Measurements from ENCODE around the gene ASCC1. TPM values are rescaled to one million over a fixed set of nuclear protein-coding genes. Genes with fewer than 3 reads are reported as not detected.

ASCC1 gene
- total and polyA plus RNA-seq, 2 of the 13 experiments (the other 11 are each of a cell fraction or from before 2014, with no cell fraction given): 21.6 to 30.1 TPM

DNA sequence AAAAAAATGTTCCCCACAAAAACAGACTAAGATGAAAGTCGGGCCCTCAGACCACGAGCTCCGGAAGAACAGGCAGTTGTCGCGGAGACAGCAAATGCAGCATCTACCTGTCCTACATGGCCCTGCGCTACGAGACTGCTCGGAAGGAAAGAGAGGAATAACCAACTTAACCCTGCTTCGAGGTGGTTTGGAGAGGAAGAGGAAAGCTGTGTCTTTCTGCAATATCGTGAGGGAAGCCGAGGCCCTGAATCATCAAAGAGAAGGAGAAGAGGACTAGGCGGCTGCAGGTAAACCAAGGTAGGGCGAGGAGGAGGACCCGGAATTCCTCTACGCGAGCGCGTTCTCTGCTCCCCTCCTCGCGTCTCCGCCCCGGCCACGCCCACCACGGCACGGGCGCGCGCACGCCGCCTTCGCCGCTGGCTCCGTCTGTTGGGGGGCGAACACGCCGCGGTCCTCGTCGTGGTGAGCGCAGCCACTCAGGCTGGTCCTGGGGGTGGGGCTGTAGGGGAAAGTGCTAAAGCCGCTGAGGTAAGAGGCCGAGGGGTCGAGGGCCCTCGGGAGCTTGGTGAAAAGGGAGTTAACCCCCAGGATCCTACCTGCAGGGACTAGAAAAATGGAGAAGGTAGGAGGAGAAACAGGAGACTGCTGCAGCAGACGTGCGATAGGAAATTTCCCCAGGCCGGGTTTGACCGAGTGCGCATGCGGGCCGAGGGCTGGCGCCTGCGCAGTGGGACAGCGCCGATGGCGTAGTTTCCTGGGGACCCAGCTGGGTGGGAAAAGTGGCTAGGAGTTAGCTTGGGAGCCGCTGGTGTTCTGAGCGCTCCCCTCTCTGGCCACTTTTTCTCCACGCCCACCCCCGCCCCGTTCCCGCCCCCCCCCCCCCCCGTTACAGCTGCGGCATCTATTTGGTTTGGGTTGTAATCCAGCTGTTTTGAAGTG, at the start of gene ASCC1, which contains the start of gene ANAPC16 (continued):
- TF ChIP-seq, protein P1, sequence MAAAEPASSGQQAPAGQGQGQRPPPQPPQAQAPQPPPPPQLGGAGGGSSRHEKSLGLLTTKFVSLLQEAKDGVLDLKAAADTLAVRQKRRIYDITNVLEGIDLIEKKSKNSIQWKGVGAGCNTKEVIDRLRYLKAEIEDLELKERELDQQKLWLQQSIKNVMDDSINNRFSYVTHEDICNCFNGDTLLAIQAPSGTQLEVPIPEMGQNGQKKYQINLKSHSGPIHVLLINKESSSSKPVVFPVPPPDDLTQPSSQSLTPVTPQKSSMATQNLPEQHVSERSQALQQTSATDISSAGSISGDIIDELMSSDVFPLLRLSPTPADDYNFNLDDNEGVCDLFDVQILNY (CRISPR knock-in tag; conservative IDR thresholded peaks at IDR 0.05): peak; percentile 46; the same call in 1 of the 2 replicates
- TF ChIP-seq MLLT10 (CRISPR knock-in tag; IDR thresholded peaks at IDR 0.05): no peak
- TF ChIP-seq TCF7L2 (IDR thresholded peaks at IDR 0.05; ENCODE audit: low read depth, low read length): no peak
- TF ChIP-seq ZNF557 (CRISPR knock-in tag; IDR thresholded peaks at IDR 0.05): peak; percentile 82; the same call in 1 of the 2 replicates
- 0 out of 2 replicates have a peak, but pooled peaks have one; percentile 57 for TF ChIP-seq ZNF564 (CRISPR knock-in tag; IDR thresholded peaks at IDR 0.05)
- TF ChIP-seq ZNF607 (CRISPR knock-in tag; IDR thresholded peaks at IDR 0.05; ENCODE audit: borderline replicate concordance): peak; percentile 63; the same call in 1 of the 2 replicates
- TF ChIP-seq, protein P2, sequence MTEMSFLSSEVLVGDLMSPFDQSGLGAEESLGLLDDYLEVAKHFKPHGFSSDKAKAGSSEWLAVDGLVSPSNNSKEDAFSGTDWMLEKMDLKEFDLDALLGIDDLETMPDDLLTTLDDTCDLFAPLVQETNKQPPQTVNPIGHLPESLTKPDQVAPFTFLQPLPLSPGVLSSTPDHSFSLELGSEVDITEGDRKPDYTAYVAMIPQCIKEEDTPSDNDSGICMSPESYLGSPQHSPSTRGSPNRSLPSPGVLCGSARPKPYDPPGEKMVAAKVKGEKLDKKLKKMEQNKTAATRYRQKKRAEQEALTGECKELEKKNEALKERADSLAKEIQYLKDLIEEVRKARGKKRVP (CRISPR knock-in tag; IDR thresholded peaks at IDR 0.05): peak in 1 of 2 experiments; percentile 63; a peak in 1 of 4 replicates
- TF ChIP-seq, protein P3, sequence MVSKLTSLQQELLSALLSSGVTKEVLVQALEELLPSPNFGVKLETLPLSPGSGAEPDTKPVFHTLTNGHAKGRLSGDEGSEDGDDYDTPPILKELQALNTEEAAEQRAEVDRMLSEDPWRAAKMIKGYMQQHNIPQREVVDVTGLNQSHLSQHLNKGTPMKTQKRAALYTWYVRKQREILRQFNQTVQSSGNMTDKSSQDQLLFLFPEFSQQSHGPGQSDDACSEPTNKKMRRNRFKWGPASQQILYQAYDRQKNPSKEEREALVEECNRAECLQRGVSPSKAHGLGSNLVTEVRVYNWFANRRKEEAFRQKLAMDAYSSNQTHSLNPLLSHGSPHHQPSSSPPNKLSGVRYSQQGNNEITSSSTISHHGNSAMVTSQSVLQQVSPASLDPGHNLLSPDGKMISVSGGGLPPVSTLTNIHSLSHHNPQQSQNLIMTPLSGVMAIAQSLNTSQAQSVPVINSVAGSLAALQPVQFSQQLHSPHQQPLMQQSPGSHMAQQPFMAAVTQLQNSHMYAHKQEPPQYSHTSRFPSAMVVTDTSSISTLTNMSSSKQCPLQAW (CRISPR knock-in tag; IDR thresholded peaks at IDR 0.05): peak; percentile 69; the same call in 1 of the 2 replicates
- no peak for TF ChIP-seq FOXP1 (IDR thresholded peaks at IDR 0.05)
- peak; percentile 17; the same call in 1 of the 2 replicates for TF ChIP-seq FOXP1 (CRISPR knock-in tag; IDR thresholded peaks at IDR 0.05)
- TF ChIP-seq, protein P4, sequence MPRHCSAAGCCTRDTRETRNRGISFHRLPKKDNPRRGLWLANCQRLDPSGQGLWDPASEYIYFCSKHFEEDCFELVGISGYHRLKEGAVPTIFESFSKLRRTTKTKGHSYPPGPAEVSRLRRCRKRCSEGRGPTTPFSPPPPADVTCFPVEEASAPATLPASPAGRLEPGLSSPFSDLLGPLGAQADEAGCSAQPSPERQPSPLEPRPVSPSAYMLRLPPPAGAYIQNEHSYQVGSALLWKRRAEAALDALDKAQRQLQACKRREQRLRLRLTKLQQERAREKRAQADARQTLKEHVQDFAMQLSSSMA (CRISPR knock-in tag; IDR thresholded peaks at IDR 0.05): peak; percentile 15; the same call in 1 of the 2 replicates
- TF ChIP-seq GLI4 (CRISPR knock-in tag; IDR thresholded peaks at IDR 0.05; ENCODE audit: borderline replicate concordance): peak; percentile 71; the same call in 1 of the 2 replicates
- TF ChIP-seq ZNF790 (CRISPR knock-in tag; IDR thresholded peaks at IDR 0.05; ENCODE audit: borderline replicate concordance): 0 out of 2 replicates have a peak, but pooled peaks have one; percentile 64
- 0 out of 2 replicates have a peak, but pooled peaks have one; percentile 29 for TF ChIP-seq FOXO1 (CRISPR knock-in tag; IDR thresholded peaks at IDR 0.05)
- peak; percentile 82; the same call in 1 of the 2 replicates for TF ChIP-seq ZFP37 (CRISPR knock-in tag; IDR thresholded peaks at IDR 0.05; ENCODE audit: borderline replicate concordance)
- TF ChIP-seq EED (CRISPR knock-in tag; IDR thresholded peaks at IDR 0.05): peak; percentile 71; the same call in 1 of the 2 replicates
- TF ChIP-seq, protein P5, sequence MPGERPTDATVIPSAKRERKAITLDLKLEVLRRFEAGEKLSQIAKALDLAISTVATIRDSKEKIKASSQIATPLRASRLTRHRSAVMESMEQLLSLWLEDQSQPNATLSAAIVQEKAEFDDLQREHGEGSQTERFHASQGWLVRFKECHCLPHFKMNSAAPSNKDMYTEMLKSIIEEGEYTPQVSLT (CRISPR knock-in tag; IDR thresholded peaks at IDR 0.05; ENCODE audit: borderline replicate concordance, low read depth): no peak

Measured in HepG2 (cell line).